Endothelial cell of umbilical vein (primary cell): ENCODE results near the gene CRTC1. TPM values are rescaled to one million over a fixed set of nuclear protein-coding genes. Genes with fewer than 3 reads are reported as not detected.

ENCODE experiments used
- BruUV-seq: library from RNA; stranded (reverse); fragments of 400-500 nt; replicated peaks from 2 replicates; lab custom pipeline; 2021; lab: Mats Ljungman, UMichigan
- CTCF ChIA-PET: fragments of 300-600, 350-600 bp; sonication (Branson Sonifier 250); formaldehyde crosslinking; loops from one replicate; lab custom pipeline; 2021; ENCODE audit warnings: antibody characterized with exemption, inconsistent platforms; lab: Charles Lee
- POLR2A ChIA-PET: fragments of 300-600, 350-600 bp; sonication (Branson Sonifier 250); formaldehyde crosslinking; loops from one replicate; lab custom pipeline; 2021; ENCODE audit warnings: antibody characterized with exemption, inconsistent platforms; lab: Charles Lee
- DNase-seq: peaks from one replicate; pipeline ENCODE4 v3.0.0-alpha.2; 2011; ENCODE audit warnings: low read depth, low spot score
- FAIRE-seq: peaks from 2 replicates; lab custom pipeline; 2011; peaks lifted over from hg19 to GRCh38; lab: Jason Lieb, UNC
- H2AFZ ChIP-seq: 2 replicates; pipeline ENCODE4 v1.6.0; 2012; ENCODE audit warnings: low read depth, low read length, control low read depth, inconsistent platforms
- H3K27ac ChIP-seq: 2 replicates; pipeline ENCODE4 v1.5.1; 2011; ENCODE audit warnings: low read depth, mild to moderate bottlenecking, control low read depth, low read length, moderate library complexity; ENCODE audit not compliant: insufficient read depth
- H3K27me3 ChIP-seq, 2 experiments: 2 replicates each; pipeline versions ENCODE4 v1.6.0 to v1.6.1; 2011; ENCODE audit warnings: low read length in 2 of 2, mixed read lengths in 1 of 2; ENCODE audit not compliant: control insufficient read depth in 2 of 2, insufficient read depth in 2 of 2
- H3K36me3 ChIP-seq, 2 experiments: 2 replicates in 1 of 2; 3 replicates in 1 of 2; pipeline ENCODE4 v1.5.1; 2011; ENCODE audit warnings: low read length in 2 of 2, mild to moderate bottlenecking in 1 of 2, moderate library complexity in 1 of 2; ENCODE audit not compliant: control insufficient read depth in 2 of 2, insufficient read depth in 2 of 2; ENCODE audit errors: extremely low read depth in 1 of 2
- H3K4me1 ChIP-seq: 3 replicates; pipeline ENCODE4 v1.5.1; 2011; ENCODE audit warnings: mild to moderate bottlenecking, low read length; ENCODE audit not compliant: control insufficient read depth, insufficient read depth; ENCODE audit errors: extremely low read depth
- H3K4me2 ChIP-seq: 2 replicates; pipeline ENCODE4 v1.6.1; 2011; ENCODE audit warnings: low read length, control low read depth, mixed read lengths; ENCODE audit not compliant: insufficient read depth
- H3K4me3 ChIP-seq, 3 experiments: fragments of 200-600 bp in 1 of 3; sonication (generic), shearing (Covaris generic) in 1 of 3; replicated peaks in 1 of 3; 2 replicates each; pipeline ENCODE4 v1.5.1; 2011 to 2016; ENCODE audit warnings: control low read depth in 3 of 3, low read length in 3 of 3, mild to moderate bottlenecking in 2 of 3, inconsistent platforms in 1 of 3, low read depth in 1 of 3, moderate library complexity in 1 of 3; ENCODE audit not compliant: insufficient read depth in 1 of 3
- H3K79me2 ChIP-seq: 2 replicates; pipeline ENCODE4 v1.6.0; 2012; ENCODE audit warnings: low read length, inconsistent platforms; ENCODE audit not compliant: control insufficient read depth, insufficient read depth
- H3K9ac ChIP-seq: replicated peaks from 2 replicates; pipeline ENCODE3; 2011; ENCODE audit warnings: low read length, control low read depth; ENCODE audit not compliant: insufficient read depth; ENCODE audit errors: extremely low read depth
- H3K9me1 ChIP-seq: replicated peaks from 3 replicates; pipeline ENCODE4 v1.6.0; 2011; ENCODE audit warnings: mild to moderate bottlenecking, low read length; ENCODE audit not compliant: control insufficient read depth, insufficient read depth; ENCODE audit errors: extremely low read depth
- H3K9me3 ChIP-seq: replicated peaks from 2 replicates; pipeline ENCODE4 v1.5.1; 2012; ENCODE audit warnings: low read length, inconsistent platforms; ENCODE audit not compliant: control insufficient read depth, insufficient read depth
- H4K20me1 ChIP-seq: replicated peaks from 2 replicates; pipeline ENCODE3; 2011; ENCODE audit warnings: mild to moderate bottlenecking, low read length; ENCODE audit not compliant: control insufficient read depth, insufficient read depth; ENCODE audit errors: extremely low read depth
- MAX ChIP-seq: IDR thresholded peaks from 2 replicates; pipeline ENCODE4 v1.6.1; 2011; ENCODE audit not compliant: insufficient read depth, insufficient read length
- MYC ChIP-seq: IDR thresholded peaks from one replicate; pipeline ENCODE4 v1.6.1; 2011; ENCODE audit warnings: mild to moderate bottlenecking, low read depth, low read length
- POLR2A ChIP-seq: IDR thresholded peaks from 2 replicates; pipeline ENCODE4 v1.6.1; 2012; ENCODE audit warnings: low read depth, mild to moderate bottlenecking, control low read depth, low read length
- POLR2AphosphoS5 ChIP-seq: IDR thresholded peaks from 2 replicates; pipeline ENCODE4 v1.6.1; 2012; ENCODE audit warnings: low read depth, mild to moderate bottlenecking, control low read depth, low read length, moderate library complexity; ENCODE audit not compliant: insufficient read depth
- dilution Hi-C: fragments of 300-500 bp; cut with MboI; formaldehyde crosslinking; loops from one replicate; pipeline ENCODE4 v1.15.0; 2019; ENCODE audit warnings: low sequenced_read_pairs; ENCODE audit not compliant: extremely low pct_ligation_motif_present
- intact Hi-C: fragments of 100-400 bp; cut with micrococcal nuclease; formaldehyde crosslinking; loops from one replicate; pipeline ENCODE4 v1.10.0; 2022
- polyA plus RNA-seq, 4 experiments: library from polyadenylated mRNA; depleted of rRNA in 3 of 4; stranded (reverse) in 3 of 4; unstranded in 1 of 4; fragments of >200 nt; gene quantifications; 2 replicates each; pipeline versions ENCODE4 v1.2.1 to v1.2.3, GENCODE V29; 2011 to 2012; ENCODE audit warnings: missing spikeins in 1 of 4
- total RNA-seq: library from RNA; stranded (reverse); gene quantifications from 2 replicates; pipeline ENCODE4 v1.2.3, GENCODE V29; 2021
- TF ChIP-seq, protein P1 (sequence below), 2 donors: IDR thresholded peaks; 1 replicate in 1 of 2; 2 replicates in 1 of 2; pipeline ENCODE4 v1.5.1; 2011; ENCODE audit warnings: low read length in 2 of 2, mild to moderate bottlenecking in 2 of 2, moderate library complexity in 2 of 2, control low read depth in 1 of 2, inconsistent platforms in 1 of 2, low read depth in 1 of 2; ENCODE audit not compliant: insufficient read depth in 1 of 2; ENCODE audit errors: extremely low read depth in 1 of 2

Gene CRTC1
- total and polyA plus RNA-seq, 2 donors (not counting 3 experiments of a cell fraction or from before 2014, with no cell fraction given): 4.2 to 11.4 TPM

GRCh38 chr19:18646535-18647370, 36.7 kb upstream of the CRTC1 start:
- Histone ChIP-seq H3K27ac (no peak overlapping the region), H4K20me1 (no peaks in the 10 kb centered on the region), H3K27me3 (no peaks in the 10 kb centered on the region), H3K9me3 (no peaks in the 10 kb centered on the region), H3K9me1 (no peaks in the 10 kb centered on the region), H3K79me2 (no peaks in the 10 kb centered on the region), H3K4me3 (no peak overlapping the region), H3K9ac (no peak overlapping the region), H3K36me3 (no peaks in the 10 kb centered on the region), H3K4me1 (peaks cover 30% of the 10 kb centered on the region), H3K4me2 (no peak overlapping the region), H2AFZ (no peak overlapping the region)
- intact Hi-C loops: loop anchor here (5.0 kb wide), 1 partner anchor 44 kb away; no protein-coding TSS in a partner anchor
- DNase-seq: no peak
- no TSS peak for BruUV-seq
- CTCF ChIA-PET: interaction anchor here (1.0 kb wide), 1 partner anchor 29 kb away, joined by 4 read pairs; no protein-coding TSS in a partner anchor
- TF ChIP-seq, protein P1, sequence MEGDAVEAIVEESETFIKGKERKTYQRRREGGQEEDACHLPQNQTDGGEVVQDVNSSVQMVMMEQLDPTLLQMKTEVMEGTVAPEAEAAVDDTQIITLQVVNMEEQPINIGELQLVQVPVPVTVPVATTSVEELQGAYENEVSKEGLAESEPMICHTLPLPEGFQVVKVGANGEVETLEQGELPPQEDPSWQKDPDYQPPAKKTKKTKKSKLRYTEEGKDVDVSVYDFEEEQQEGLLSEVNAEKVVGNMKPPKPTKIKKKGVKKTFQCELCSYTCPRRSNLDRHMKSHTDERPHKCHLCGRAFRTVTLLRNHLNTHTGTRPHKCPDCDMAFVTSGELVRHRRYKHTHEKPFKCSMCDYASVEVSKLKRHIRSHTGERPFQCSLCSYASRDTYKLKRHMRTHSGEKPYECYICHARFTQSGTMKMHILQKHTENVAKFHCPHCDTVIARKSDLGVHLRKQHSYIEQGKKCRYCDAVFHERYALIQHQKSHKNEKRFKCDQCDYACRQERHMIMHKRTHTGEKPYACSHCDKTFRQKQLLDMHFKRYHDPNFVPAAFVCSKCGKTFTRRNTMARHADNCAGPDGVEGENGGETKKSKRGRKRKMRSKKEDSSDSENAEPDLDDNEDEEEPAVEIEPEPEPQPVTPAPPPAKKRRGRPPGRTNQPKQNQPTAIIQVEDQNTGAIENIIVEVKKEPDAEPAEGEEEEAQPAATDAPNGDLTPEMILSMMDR (IDR thresholded peaks at IDR 0.05; ENCODE audit: extremely low read depth in 1 of 2, insufficient read depth in 1 of 2, low read depth in 1 of 2, low read length in 2 of 2): no peak
- TF ChIP-seq MYC (no peak), MAX (no peak), POLR2AphosphoS5 (no peak), POLR2A (no peak)
- no peak for FAIRE-seq
- dilution Hi-C loops: no loop called here
- POLR2A ChIA-PET: no interaction called here
